Astrocyte (in vitro differentiated cells and primary cell): ENCODE results near the gene FGF1. TPM values are rescaled to one million over a fixed set of nuclear protein-coding genes. Genes with fewer than 3 reads are reported as not detected.

Source experiments
- DNase-seq: peaks from one replicate; pipeline ENCODE4 v3.0.0-alpha.2; 2010; ENCODE audit warnings: low read depth
- FAIRE-seq: peaks from 2 replicates; lab custom pipeline; 2011; peaks lifted over from hg19 to GRCh38; lab: Jason Lieb, UNC
- H2AFZ ChIP-seq: 2 replicates; pipeline ENCODE4 v1.6.0; 2012; ENCODE audit warnings: low read depth, low read length, inconsistent platforms
- H3K27ac ChIP-seq: 2 replicates; pipeline ENCODE4 v1.5.1; 2011; ENCODE audit warnings: low read depth, low read length, inconsistent platforms
- H3K27me3 ChIP-seq: 2 replicates; pipeline ENCODE4 v1.6.0; 2011; ENCODE audit warnings: low read length, inconsistent platforms; ENCODE audit not compliant: insufficient read depth
- H3K36me3 ChIP-seq: 2 replicates; pipeline ENCODE4 v1.5.1; 2011; ENCODE audit warnings: low read length, inconsistent platforms; ENCODE audit not compliant: insufficient read depth
- H3K4me1 ChIP-seq: 2 replicates; pipeline ENCODE4 v1.5.1; 2011; ENCODE audit warnings: low read length, inconsistent platforms; ENCODE audit not compliant: insufficient read depth
- H3K4me2 ChIP-seq: 2 replicates; pipeline ENCODE4 v1.6.0; 2012; ENCODE audit warnings: low read length, inconsistent platforms
- H3K4me3 ChIP-seq: 2 replicates; pipeline ENCODE4 v1.5.1; 2011; ENCODE audit warnings: low read depth, mild to moderate bottlenecking, low read length, inconsistent platforms; ENCODE audit not compliant: insufficient read depth
- H3K79me2 ChIP-seq: 2 replicates; pipeline ENCODE4 v1.6.0; 2012; ENCODE audit warnings: mild to moderate bottlenecking, low read length, inconsistent platforms; ENCODE audit not compliant: insufficient read depth
- H3K9ac ChIP-seq: 2 replicates; pipeline ENCODE4 v1.6.0; 2012; ENCODE audit warnings: mild to moderate bottlenecking, low read length, inconsistent platforms
- H3K9me3 ChIP-seq: 2 replicates; pipeline ENCODE4 v1.5.1; 2012; ENCODE audit warnings: low read depth, mild to moderate bottlenecking, low read length, inconsistent platforms; ENCODE audit not compliant: insufficient read depth
- H4K20me1 ChIP-seq: 2 replicates; pipeline ENCODE4 v1.6.0; 2012; ENCODE audit warnings: low read length, inconsistent platforms; ENCODE audit not compliant: insufficient read depth
- H3K27ac Mint-ChIP-seq: one replicate; pipeline ENCODE4 v1.8.0; 2021; ENCODE audit warnings: mild to moderate bottlenecking, mixed read lengths; ENCODE audit not compliant: unreplicated experiment
- H3K27me3 Mint-ChIP-seq: one replicate; pipeline ENCODE4 v1.8.0; 2021; ENCODE audit warnings: low read depth, mixed read lengths; ENCODE audit not compliant: unreplicated experiment
- H3K36me3 Mint-ChIP-seq: one replicate; pipeline ENCODE4 v1.8.0; 2021; ENCODE audit warnings: low read depth, mixed read lengths; ENCODE audit not compliant: unreplicated experiment
- H3K4me1 Mint-ChIP-seq: one replicate; pipeline ENCODE4 v1.8.0; 2021; ENCODE audit warnings: low read depth, mixed read lengths; ENCODE audit not compliant: unreplicated experiment
- H3K4me3 Mint-ChIP-seq: one replicate; pipeline ENCODE4 v1.8.0; 2021; ENCODE audit warnings: mild to moderate bottlenecking, moderate library complexity, mixed read lengths; ENCODE audit not compliant: unreplicated experiment
- H3K9me3 Mint-ChIP-seq: one replicate; pipeline ENCODE4 v1.8.0; 2021; ENCODE audit warnings: mild to moderate bottlenecking, mixed read lengths; ENCODE audit not compliant: unreplicated experiment
- CTCF ChIP-seq: IDR thresholded peaks from 2 replicates; pipeline ENCODE4 v1.5.1; 2011; ENCODE audit warnings: low read depth, mild to moderate bottlenecking, inconsistent platforms, low read length, moderate library complexity; ENCODE audit not compliant: insufficient read depth
- EZH2 ChIP-seq: IDR thresholded peaks from 2 replicates; pipeline ENCODE4 v1.6.1; 2012; ENCODE audit warnings: mild to moderate bottlenecking, low read length, inconsistent platforms; ENCODE audit not compliant: insufficient read depth
- total RNA-seq: library from RNA; stranded (reverse); gene quantifications from 2 replicates; pipeline ENCODE4 v1.2.1, GENCODE V29; 2021

Gene FGF1
- total RNA-seq, 1 donor from 2014 or later = 70.9 TPM

GRCh38 chr5:142545650-142546322 lies 140.1 kb downstream of the FGF1 start:
- Mint-ChIP-seq H3K36me3 (no peaks in the 10 kb centered on the region), H3K9me3 (no peaks in the 10 kb centered on the region), H3K27me3 (no peaks in the 10 kb centered on the region), H3K27ac (no peak overlapping the region), H3K4me1 (peaks cover 37% of the 10 kb centered on the region), H3K4me3 (no peak overlapping the region)
- Histone ChIP-seq H3K4me2 (peak overlapping the region; percentile 47), H3K9me3 (no peaks in the 10 kb centered on the region), H3K27me3 (no peaks in the 10 kb centered on the region), H3K9ac (peak overlapping the region; percentile 58), H3K79me2 (no peaks in the 10 kb centered on the region), H3K4me1 (peaks cover 28% of the 10 kb centered on the region), H3K27ac (peak overlapping the region; percentile 75), H4K20me1 (no peaks in the 10 kb centered on the region), H3K4me3 (no peak overlapping the region), H3K36me3 (no peaks in the 10 kb centered on the region), H2AFZ (no peak overlapping the region)
- peak; percentile 41 for DNase-seq
- TF ChIP-seq CTCF (no peak), EZH2 (no peak)
- no peak for FAIRE-seq

GRCh38 chr5:142544946-142545649 lies 140.8 kb downstream of the FGF1 start:
- no peak for TF ChIP-seq EZH2
- no peak for TF ChIP-seq CTCF
- Histone ChIP-seq H3K4me2 (peak overlapping the region; percentile 47), H3K4me3 (no peak overlapping the region), H3K36me3 (no peaks in the 10 kb centered on the region), H3K79me2 (no peaks in the 10 kb centered on the region), H3K9me3 (no peaks in the 10 kb centered on the region), H3K27ac (peak overlapping the region; percentile 75), H3K9ac (peak overlapping the region; percentile 58), H3K27me3 (no peaks in the 10 kb centered on the region), H4K20me1 (no peaks in the 10 kb centered on the region), H3K4me1 (peaks cover 30% of the 10 kb centered on the region), H2AFZ (no peak overlapping the region)
- Mint-ChIP-seq H3K27ac (peak overlapping the region; percentile 90), H3K4me3 (no peak overlapping the region), H3K36me3 (no peaks in the 10 kb centered on the region), H3K27me3 (no peaks in the 10 kb centered on the region), H3K4me1 (peaks cover 37% of the 10 kb centered on the region), H3K9me3 (no peaks in the 10 kb centered on the region)
- FAIRE-seq (peak; percentile 50), DNase-seq (peak; percentile 42)
